ENCODE measurements around the gene SF3B5.

Gene SF3B5

GRCh38 chr6:144104488-144104887 lies 9.1 kb upstream of the SF3B5 start:
- CTCF ChIA-PET, result interaction anchor here (0.6 to 1.0 kb wide), 4 partner anchors 8 to 402 kb away, joined by 3 to 5 read pairs (median 4); no protein-coding TSS in a partner anchor
- no peak for TF ChIP-seq LEF1 (IDR thresholded peaks at IDR 0.05; ENCODE audit: borderline replicate concordance)
- TF ChIP-seq SP1 (IDR thresholded peaks at IDR 0.05), result no peak
- TF ChIP-seq ZNF384 (IDR thresholded peaks at IDR 0.05), result no peak
- no peak for TF ChIP-seq HDGF (IDR thresholded peaks at IDR 0.05; ENCODE audit: borderline replicate concordance)
- TF ChIP-seq L3MBTL2 (conservative IDR thresholded peaks at IDR 0.05), result no peak
- TF ChIP-seq BHLHE40 (IDR thresholded peaks at IDR 0.05; ENCODE audit: borderline replicate concordance), result no peak
- TF ChIP-seq ELF4 (IDR thresholded peaks at IDR 0.05), result no peak
- no peak for TF ChIP-seq PKNOX1 (IDR thresholded peaks at IDR 0.05)
- no peak for TF ChIP-seq NFRKB (IDR thresholded peaks at IDR 0.05)
- TF ChIP-seq FOXM1 (IDR thresholded peaks at IDR 0.05; ENCODE audit: borderline replicate concordance), result no peak
- TF ChIP-seq FOXA1 (IDR thresholded peaks at IDR 0.05), result no peak
- TF ChIP-seq FOXK2 (IDR thresholded peaks at IDR 0.05), result no peak
- TF ChIP-seq ARNT (IDR thresholded peaks at IDR 0.05), result no peak
- no peak for TF ChIP-seq TARDBP (IDR thresholded peaks at IDR 0.05)
- TF ChIP-seq SUZ12 (IDR thresholded peaks at IDR 0.05), result no peak
- POLR2A ChIA-PET, result interaction anchor here (1.0 kb wide), 1 partner anchor 182 kb away, joined by 3 read pairs; no protein-coding TSS in a partner anchor
- no peak for DNase-seq (ENCODE audit: extremely low spot score)

- POLR2A ChIA-PET, result no interaction called here
- TF ChIP-seq ELF4 (IDR thresholded peaks at IDR 0.05) (no peak), NFRKB (IDR thresholded peaks at IDR 0.05) (no peak), FOXA1 (IDR thresholded peaks at IDR 0.05) (no peak), PKNOX1 (IDR thresholded peaks at IDR 0.05) (no peak), L3MBTL2 (conservative IDR thresholded peaks at IDR 0.05) (no peak), FOXM1 (IDR thresholded peaks at IDR 0.05; ENCODE audit: borderline replicate concordance) (no peak), TARDBP (IDR thresholded peaks at IDR 0.05) (no peak), LEF1 (IDR thresholded peaks at IDR 0.05; ENCODE audit: borderline replicate concordance) (no peak), SP1 (IDR thresholded peaks at IDR 0.05) (no peak), ARNT (IDR thresholded peaks at IDR 0.05) (no peak), CTBP1 (IDR thresholded peaks at IDR 0.05; ENCODE audit: borderline replicate concordance) (no peak), FOXK2 (IDR thresholded peaks at IDR 0.05) (no peak), BHLHE40 (IDR thresholded peaks at IDR 0.05; ENCODE audit: borderline replicate concordance) (no peak), SUZ12 (IDR thresholded peaks at IDR 0.05) (no peak), ZNF384 (IDR thresholded peaks at IDR 0.05) (no peak), HDGF (IDR thresholded peaks at IDR 0.05; ENCODE audit: borderline replicate concordance) (no peak)
- CTCF ChIA-PET, result no interaction called here
- DNase-seq (ENCODE audit: extremely low spot score), result no peak
Measured at GRCh38 chr6:144103026-144103563, 7.7 kb upstream of the SF3B5 start.

GRCh38 chr6:144098993-144099392 lies 3.6 kb upstream of the SF3B5 start:
- TF ChIP-seq ZNF384 (IDR thresholded peaks at IDR 0.05), result no peak
- TF ChIP-seq SP1 (IDR thresholded peaks at IDR 0.05), result no peak
- TF ChIP-seq ARNT (IDR thresholded peaks at IDR 0.05), result no peak
- TF ChIP-seq HDGF (IDR thresholded peaks at IDR 0.05; ENCODE audit: borderline replicate concordance), result no peak
- no peak for TF ChIP-seq CTBP1 (IDR thresholded peaks at IDR 0.05; ENCODE audit: borderline replicate concordance)
- TF ChIP-seq NFRKB (IDR thresholded peaks at IDR 0.05), result no peak
- no peak for TF ChIP-seq TARDBP (IDR thresholded peaks at IDR 0.05)
- no peak for TF ChIP-seq SUZ12 (IDR thresholded peaks at IDR 0.05)
- no peak for TF ChIP-seq LEF1 (IDR thresholded peaks at IDR 0.05; ENCODE audit: borderline replicate concordance)
- no peak for TF ChIP-seq ELF4 (IDR thresholded peaks at IDR 0.05)
- no peak for TF ChIP-seq BHLHE40 (IDR thresholded peaks at IDR 0.05; ENCODE audit: borderline replicate concordance)
- TF ChIP-seq FOXA1 (IDR thresholded peaks at IDR 0.05), result no peak
- TF ChIP-seq PKNOX1 (IDR thresholded peaks at IDR 0.05), result no peak
- no peak for TF ChIP-seq FOXK2 (IDR thresholded peaks at IDR 0.05)
- no peak for TF ChIP-seq L3MBTL2 (conservative IDR thresholded peaks at IDR 0.05)
- TF ChIP-seq FOXM1 (IDR thresholded peaks at IDR 0.05; ENCODE audit: borderline replicate concordance), result no peak
- POLR2A ChIA-PET, result interaction anchor here (0.8 kb wide), 1 partner anchor 381 kb away, joined by 3 read pairs; no protein-coding TSS in a partner anchor
- CTCF ChIA-PET, result interaction anchor here (0.7 to 0.9 kb wide), 2 partner anchors 49 to 121 kb away, joined by 4 read pairs; no protein-coding TSS in a partner anchor
- no peak for DNase-seq (ENCODE audit: extremely low spot score)

GRCh38 chr6:144094731-144095133 lies 641 bp downstream of the SF3B5 start:
- ChIA-PET POLR2A (interaction anchor here (1.1 kb wide), 1 partner anchor 20 kb away, joined by 5 read pairs; no protein-coding TSS in a partner anchor), CTCF (interaction anchor here (0.8 kb wide), 1 partner anchor 127 kb away, joined by 3 read pairs; no protein-coding TSS in a partner anchor)
- peak; percentile 24 for DNase-seq (ENCODE audit: extremely low spot score)
- TF ChIP-seq L3MBTL2 (conservative IDR thresholded peaks at IDR 0.05) (no peak), HDGF (IDR thresholded peaks at IDR 0.05; ENCODE audit: borderline replicate concordance) (no peak), FOXA1 (IDR thresholded peaks at IDR 0.05) (no peak), LEF1 (IDR thresholded peaks at IDR 0.05; ENCODE audit: borderline replicate concordance) (no peak), SUZ12 (IDR thresholded peaks at IDR 0.05) (no peak), ARNT (IDR thresholded peaks at IDR 0.05) (no peak), BHLHE40 (IDR thresholded peaks at IDR 0.05; ENCODE audit: borderline replicate concordance) (no peak), SP1 (IDR thresholded peaks at IDR 0.05) (no peak), NFRKB (IDR thresholded peaks at IDR 0.05) (no peak), FOXK2 (IDR thresholded peaks at IDR 0.05) (no peak), TARDBP (IDR thresholded peaks at IDR 0.05) (no peak), ELF4 (IDR thresholded peaks at IDR 0.05) (no peak)

GRCh38 chr6:144093658-144094057 lies 1.7 kb downstream of the SF3B5 start:
- POLR2A ChIA-PET, result interaction anchor here (1.1 kb wide), 1 partner anchor 19 kb away, joined by 5 read pairs; no protein-coding TSS in a partner anchor
- CTCF ChIA-PET, result interaction anchor here (0.6 to 0.8 kb wide), 3 partner anchors 19 to 128 kb away, joined by 3 to 5 read pairs (median 4); no protein-coding TSS in a partner anchor
- TF ChIP-seq ZNF384 (IDR thresholded peaks at IDR 0.05), result no peak
- TF ChIP-seq SUZ12 (IDR thresholded peaks at IDR 0.05), result no peak
- no peak for TF ChIP-seq BHLHE40 (IDR thresholded peaks at IDR 0.05; ENCODE audit: borderline replicate concordance)
- no peak for TF ChIP-seq ARNT (IDR thresholded peaks at IDR 0.05)
- no peak for TF ChIP-seq LEF1 (IDR thresholded peaks at IDR 0.05; ENCODE audit: borderline replicate concordance)
- TF ChIP-seq FOXA1 (IDR thresholded peaks at IDR 0.05), result no peak
- TF ChIP-seq FOXM1 (IDR thresholded peaks at IDR 0.05; ENCODE audit: borderline replicate concordance), result no peak
- no peak for TF ChIP-seq HDGF (IDR thresholded peaks at IDR 0.05; ENCODE audit: borderline replicate concordance)
- TF ChIP-seq TARDBP (IDR thresholded peaks at IDR 0.05), result no peak
- no peak for TF ChIP-seq ELF4 (IDR thresholded peaks at IDR 0.05)
- no peak for TF ChIP-seq SP1 (IDR thresholded peaks at IDR 0.05)
- TF ChIP-seq CTBP1 (IDR thresholded peaks at IDR 0.05; ENCODE audit: borderline replicate concordance), result no peak
- no peak for DNase-seq (ENCODE audit: extremely low spot score)
